ENCODE results near the gene TPTE. TPM values are rescaled to one million over a fixed set of nuclear protein-coding genes. Genes with fewer than 3 reads are reported as not detected.
"Not testable (repeated sequence)": the region's sequence is repeated elsewhere in the genome, so short reads cannot be mapped to it uniquely, and the experiment has no call there.

The TPTE gene
- total RNA-seq, 1 experiment from 2014 or later, result not detected

GRCh38 chr21:10479875-10480274, 41.5 kb upstream of the TPTE start:
- H3K9me3 ChIP-seq (ENCODE audit: control insufficient read depth in 1 of 2, insufficient read depth in 1 of 2, low read depth in 1 of 2, low read length in 2 of 2); H2AFZ ChIP-seq (ENCODE audit: low read depth, low read length, poor library complexity, severe bottlenecking); H3K4me2 ChIP-seq (ENCODE audit: low read length); CTCF ChIA-PET; H3K9ac ChIP-seq (ENCODE audit: low read length); H3K4me1 ChIP-seq (ENCODE audit: control insufficient read depth in 1 of 2, insufficient read depth in 2 of 2, low read length in 2 of 2); DNase-seq (ENCODE audit: low read depth, low spot score); H3K9me2 ChIP-seq (ENCODE audit: insufficient read depth); H3K4me3 ChIP-seq (replicated peaks in 1 of 2; ENCODE audit: low read depth in 1 of 2, low read length in 2 of 2); H3K27me3 ChIP-seq (ENCODE audit: insufficient read depth, low read length); H4K20me1 ChIP-seq (ENCODE audit: insufficient read depth); RAD21 ChIA-PET (ENCODE audit: low non-redundant PET in 1 of 2, low total read pairs in 2 of 2, uncharacterized antibody in 2 of 2, unreplicated experiment in 2 of 2); H3K79me2 ChIP-seq (ENCODE audit: insufficient read depth, low read length); POLR2A ChIA-PET; H3K27ac ChIP-seq (ENCODE audit: low read depth, low read length); BruUV-seq (replicated peaks); ATAC-seq; H3K36me3 ChIP-seq (ENCODE audit: control insufficient read depth in 1 of 2, insufficient read depth in 2 of 2, low read length in 2 of 2); intact Hi-C loops (cut with micrococcal nuclease): not testable (repeated sequence)

GRCh38 chr21:10484864-10485263, 36.5 kb upstream of the TPTE start:
- H3K4me2 ChIP-seq (ENCODE audit: low read length); H3K9ac ChIP-seq (ENCODE audit: low read length); POLR2A ChIA-PET; DNase-seq (ENCODE audit: low read depth, low spot score); H4K20me1 ChIP-seq (ENCODE audit: insufficient read depth); BruUV-seq (replicated peaks); H3K27me3 ChIP-seq (ENCODE audit: insufficient read depth, low read length); CTCF ChIA-PET; H3K27ac ChIP-seq (ENCODE audit: low read depth, low read length); H2AFZ ChIP-seq (ENCODE audit: low read depth, low read length, poor library complexity, severe bottlenecking); H3K36me3 ChIP-seq (ENCODE audit: control insufficient read depth in 1 of 2, insufficient read depth in 2 of 2, low read length in 2 of 2); RAD21 ChIA-PET (ENCODE audit: low non-redundant PET in 1 of 2, low total read pairs in 2 of 2, uncharacterized antibody in 2 of 2, unreplicated experiment in 2 of 2); H3K4me1 ChIP-seq (ENCODE audit: control insufficient read depth in 1 of 2, insufficient read depth in 2 of 2, low read length in 2 of 2); ATAC-seq; intact Hi-C loops (cut with micrococcal nuclease); H3K4me3 ChIP-seq (replicated peaks in 1 of 2; ENCODE audit: low read depth in 1 of 2, low read length in 2 of 2); H3K9me2 ChIP-seq (ENCODE audit: insufficient read depth); H3K79me2 ChIP-seq (ENCODE audit: insufficient read depth, low read length); H3K9me3 ChIP-seq (ENCODE audit: control insufficient read depth in 1 of 2, insufficient read depth in 1 of 2, low read depth in 1 of 2, low read length in 2 of 2): not testable (repeated sequence)

DNA sequence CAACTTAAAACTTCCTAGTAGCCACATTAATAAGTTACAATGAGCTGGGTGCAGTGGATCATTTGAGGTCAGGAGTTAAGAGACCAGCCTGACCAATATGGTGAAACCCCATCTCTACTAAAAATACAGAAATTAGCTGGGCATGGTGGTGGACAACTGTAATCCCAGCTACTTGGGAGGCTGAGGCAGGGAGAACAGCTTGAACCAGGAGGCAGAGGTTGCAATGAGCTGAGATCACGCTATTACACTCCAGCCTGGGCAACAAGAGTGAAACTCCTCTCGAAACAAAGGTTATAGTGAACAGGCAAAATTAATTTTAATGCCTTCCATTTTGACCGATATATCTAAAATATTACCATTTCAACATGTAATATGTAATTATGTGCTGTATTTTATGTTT, 30.9 kb upstream of the TPTE start:
- H3K4me2 ChIP-seq (ENCODE audit: low read length); ATAC-seq; H3K4me3 ChIP-seq (replicated peaks in 1 of 2; ENCODE audit: low read depth in 1 of 2, low read length in 2 of 2); CTCF ChIA-PET; intact Hi-C loops (cut with micrococcal nuclease); H3K9me3 ChIP-seq (ENCODE audit: control insufficient read depth in 1 of 2, insufficient read depth in 1 of 2, low read depth in 1 of 2, low read length in 2 of 2); BruUV-seq (replicated peaks); H3K9me2 ChIP-seq (ENCODE audit: insufficient read depth); H3K4me1 ChIP-seq (ENCODE audit: control insufficient read depth in 1 of 2, insufficient read depth in 2 of 2, low read length in 2 of 2); H2AFZ ChIP-seq (ENCODE audit: low read depth, low read length, poor library complexity, severe bottlenecking); RAD21 ChIA-PET (ENCODE audit: low non-redundant PET in 1 of 2, low total read pairs in 2 of 2, uncharacterized antibody in 2 of 2, unreplicated experiment in 2 of 2); POLR2A ChIA-PET; H3K27ac ChIP-seq (ENCODE audit: low read depth, low read length); H3K9ac ChIP-seq (ENCODE audit: low read length); H4K20me1 ChIP-seq (ENCODE audit: insufficient read depth); DNase-seq (ENCODE audit: low read depth, low spot score); H3K27me3 ChIP-seq (ENCODE audit: insufficient read depth, low read length); H3K36me3 ChIP-seq (ENCODE audit: control insufficient read depth in 1 of 2, insufficient read depth in 2 of 2, low read length in 2 of 2); H3K79me2 ChIP-seq (ENCODE audit: insufficient read depth, low read length): not testable (repeated sequence)
